RWPE2 (cell line): ENCODE data around the gene WDR82.

Experiments used
- ATAC-seq: fragments of 200-7000 bp; cut with Tn5 transposase; 3 replicates; pipeline ENCODE4 v1.9.1; 2021; ENCODE audit warnings: low read depth
- DNase-seq: peaks from one replicate; pipeline ENCODE4 v3.0.0-alpha.2; 2020; ENCODE audit warnings: low spot score
- H3K27ac ChIP-seq: fragments of 450-650 bp; 2 replicates; pipeline ENCODE4 v1.5.1; 2017; ENCODE audit warnings: mild to moderate bottlenecking; ENCODE audit not compliant: poor library complexity, severe bottlenecking
- H3K27me3 ChIP-seq: fragments of 250-450 bp; sonication (Bioruptor Pico); 2 replicates; pipeline ENCODE4 v1.5.1; 2021; ENCODE audit warnings: mild to moderate bottlenecking, moderate library complexity; ENCODE audit not compliant: insufficient read depth, poor library complexity, severe bottlenecking
- H3K36me3 ChIP-seq: fragments of 250-450 bp; sonication (Bioruptor Pico); 2 replicates; pipeline ENCODE4 v1.5.1; 2020; ENCODE audit warnings: low read depth, mild to moderate bottlenecking, moderate library complexity
- H3K4me1 ChIP-seq: fragments of 250-450 bp; sonication (Bioruptor Pico); 2 replicates; pipeline ENCODE4 v1.5.1; 2021; ENCODE audit warnings: mild to moderate bottlenecking, moderate library complexity; ENCODE audit not compliant: insufficient read depth, poor library complexity, severe bottlenecking
- H3K4me3 ChIP-seq: fragments of 250-450 bp; sonication (Bioruptor Pico); 2 replicates; pipeline ENCODE4 v1.5.1; 2021; ENCODE audit warnings: mild to moderate bottlenecking, moderate library complexity; ENCODE audit not compliant: severe bottlenecking
- H3K9me3 ChIP-seq: fragments of 250-450 bp; sonication (Bioruptor Pico); 2 replicates; pipeline ENCODE4 v1.5.1; 2021; ENCODE audit warnings: mild to moderate bottlenecking, moderate library complexity; ENCODE audit not compliant: severe bottlenecking
- TF ChIP-seq, protein P1 (sequence below): fragments of 450-650 bp; IDR thresholded peaks from one replicate; pipeline ENCODE4 v1.5.1; 2017; ENCODE audit warnings: mild to moderate bottlenecking, moderate library complexity; ENCODE audit not compliant: poor library complexity, severe bottlenecking

WDR82 gene

GRCh38 chr3:52231502-52232278 is 46.8 kb downstream of the WDR82 start:
- Histone ChIP-seq H3K27me3 (no peaks in the 10 kb centered on the region), H3K9me3 (no peaks in the 10 kb centered on the region), H3K4me3 (no peak overlapping the region), H3K27ac (no peak overlapping the region), H3K4me1 (no peaks in the 10 kb centered on the region), H3K36me3 (peaks cover 56% of the 10 kb centered on the region)
- DNase-seq, result peak; percentile 76
- TF ChIP-seq, protein P1, sequence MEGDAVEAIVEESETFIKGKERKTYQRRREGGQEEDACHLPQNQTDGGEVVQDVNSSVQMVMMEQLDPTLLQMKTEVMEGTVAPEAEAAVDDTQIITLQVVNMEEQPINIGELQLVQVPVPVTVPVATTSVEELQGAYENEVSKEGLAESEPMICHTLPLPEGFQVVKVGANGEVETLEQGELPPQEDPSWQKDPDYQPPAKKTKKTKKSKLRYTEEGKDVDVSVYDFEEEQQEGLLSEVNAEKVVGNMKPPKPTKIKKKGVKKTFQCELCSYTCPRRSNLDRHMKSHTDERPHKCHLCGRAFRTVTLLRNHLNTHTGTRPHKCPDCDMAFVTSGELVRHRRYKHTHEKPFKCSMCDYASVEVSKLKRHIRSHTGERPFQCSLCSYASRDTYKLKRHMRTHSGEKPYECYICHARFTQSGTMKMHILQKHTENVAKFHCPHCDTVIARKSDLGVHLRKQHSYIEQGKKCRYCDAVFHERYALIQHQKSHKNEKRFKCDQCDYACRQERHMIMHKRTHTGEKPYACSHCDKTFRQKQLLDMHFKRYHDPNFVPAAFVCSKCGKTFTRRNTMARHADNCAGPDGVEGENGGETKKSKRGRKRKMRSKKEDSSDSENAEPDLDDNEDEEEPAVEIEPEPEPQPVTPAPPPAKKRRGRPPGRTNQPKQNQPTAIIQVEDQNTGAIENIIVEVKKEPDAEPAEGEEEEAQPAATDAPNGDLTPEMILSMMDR, result peak; percentile 91
- peak; percentile 64 for ATAC-seq

DNA sequence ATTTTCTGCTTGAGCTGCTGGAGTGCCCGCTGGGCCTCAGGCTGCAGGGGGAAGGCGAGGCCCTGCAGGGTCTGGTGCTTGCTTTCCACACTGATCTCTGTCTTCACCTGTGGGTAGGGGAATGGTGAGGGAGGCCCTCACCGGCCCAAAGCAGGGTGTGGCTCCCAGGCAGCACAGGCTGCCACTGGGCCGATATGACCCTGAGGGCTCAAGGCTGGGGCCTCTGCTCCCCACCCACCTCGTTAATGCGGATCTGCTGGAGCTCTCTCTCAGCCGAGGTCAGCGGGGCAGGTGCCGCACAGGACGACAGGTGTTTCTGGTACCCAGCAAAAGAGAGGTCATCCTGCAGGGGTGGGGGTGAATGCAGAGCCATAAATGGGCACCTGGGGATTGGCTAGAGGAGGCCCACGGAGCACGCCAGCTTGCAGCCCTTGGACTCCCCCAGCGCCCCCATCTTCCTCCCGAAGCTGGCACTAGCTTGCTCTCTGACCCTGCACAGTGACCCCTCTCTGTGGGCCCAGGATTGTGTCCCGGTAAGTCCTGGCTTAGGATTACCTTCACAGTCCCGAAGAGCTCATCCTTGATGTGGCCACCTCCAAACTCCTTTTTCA is 47.5 kb downstream of the WDR82 start:
- Histone ChIP-seq H3K4me3 (no peak overlapping the region), H3K36me3 (peaks cover 56% of the 10 kb centered on the region), H3K4me1 (no peaks in the 10 kb centered on the region), H3K9me3 (no peaks in the 10 kb centered on the region), H3K27ac (no peak overlapping the region), H3K27me3 (no peaks in the 10 kb centered on the region)
- ATAC-seq (no peak), DNase-seq (peak; percentile 38)
- TF ChIP-seq, protein P1, result no peak

DNA sequence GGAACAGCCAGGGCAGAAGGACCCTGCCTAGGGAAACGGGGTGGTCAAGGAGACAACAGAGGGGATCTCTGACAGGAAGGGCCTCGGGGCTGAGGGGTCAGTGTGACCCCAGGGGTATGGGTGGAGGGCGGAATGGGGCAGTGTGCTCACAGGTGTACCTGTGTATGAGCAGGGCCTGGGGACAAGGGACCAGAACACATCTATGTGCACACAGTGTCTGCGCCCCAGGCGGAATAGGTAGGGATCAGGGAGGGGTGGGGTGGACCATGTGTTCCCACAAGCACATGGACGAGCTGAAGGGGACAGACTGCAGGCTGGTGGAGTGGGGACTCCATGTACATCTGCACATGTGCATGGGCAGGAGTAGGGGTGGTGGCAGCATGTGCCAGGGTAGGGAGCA is 48.0 kb downstream of the WDR82 start:
- Histone ChIP-seq H3K4me1 (no peaks in the 10 kb centered on the region), H3K27ac (no peak overlapping the region), H3K27me3 (no peaks in the 10 kb centered on the region), H3K4me3 (no peak overlapping the region), H3K36me3 (peaks cover 56% of the 10 kb centered on the region), H3K9me3 (no peaks in the 10 kb centered on the region)
- ATAC-seq (no peak), DNase-seq (peak; percentile 58)
- TF ChIP-seq, protein P1, result no peak

DNA sequence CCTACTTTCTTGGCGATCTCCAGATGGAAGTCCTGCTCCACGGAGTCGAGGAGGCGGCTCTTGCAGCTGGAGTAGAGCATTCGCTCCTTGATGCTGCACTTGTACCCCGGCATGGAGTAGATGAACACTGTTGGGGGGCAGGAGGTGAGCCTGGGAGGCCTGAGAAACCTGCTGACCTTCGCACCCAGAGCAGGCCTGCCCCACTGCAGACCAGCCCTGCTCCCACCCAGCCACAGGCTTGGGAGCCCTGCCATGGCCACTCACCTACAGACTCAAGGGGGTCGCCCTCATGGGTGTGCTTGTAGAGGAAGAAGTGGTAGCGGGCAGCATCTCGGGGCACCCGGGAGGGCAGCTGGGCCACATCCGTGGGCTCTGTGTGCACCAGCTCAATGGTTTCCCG is 48.8 kb downstream of the WDR82 start:
- Histone ChIP-seq H3K27me3 (no peaks in the 10 kb centered on the region), H3K4me1 (no peaks in the 10 kb centered on the region), H3K27ac (no peak overlapping the region), H3K9me3 (no peaks in the 10 kb centered on the region), H3K36me3 (peaks cover 50% of the 10 kb centered on the region), H3K4me3 (no peak overlapping the region)
- DNase-seq (peak; percentile 42), ATAC-seq (no peak)
- TF ChIP-seq, protein P1, result no peak
